GM19239 (cell line): ENCODE measurements around the gene CCNG2.
A peak's percentile ranks its signal among the peaks of the same experiment; 100 is the strongest.

Experiments
- DNase-seq: peaks from one replicate; pipeline ENCODE4 v3.0.0; 2011; ENCODE audit warnings: low spot score; ENCODE audit not compliant: insufficient read length
- FAIRE-seq: peaks from 2 replicates; lab custom pipeline; 2011; peaks lifted over from hg19 to GRCh38; lab: Jason Lieb, UNC

CCNG2 gene

GRCh38 chr4:77174426-77174825, 17.4 kb downstream of the CCNG2 start:
- no peak for FAIRE-seq
- no peak for DNase-seq

- no peak for DNase-seq
- FAIRE-seq: no peak
Observed at GRCh38 chr4:77175201-77175611, 18.2 kb downstream of the CCNG2 start.

- no peak for DNase-seq
- FAIRE-seq: no peak
Observed at GRCh38 chr4:77176640-77177039, 19.6 kb downstream of the CCNG2 start.

- DNase-seq: no peak
Observed at GRCh38 chr4:77177199-77177598, 20.2 kb downstream of the CCNG2 start.

GRCh38 chr4:77178560-77178959, 21.6 kb downstream of the CCNG2 start:
- no peak for DNase-seq

More at GRCh38 chr4:77177199-77177598, 20.2 kb downstream of the CCNG2 start:
- FAIRE-seq: no peak

GRCh38 chr4:77179519-77179918, 22.5 kb downstream of the CCNG2 start:
- FAIRE-seq: no peak
- no peak for DNase-seq

More at GRCh38 chr4:77178560-77178959, 21.6 kb downstream of the CCNG2 start:
- FAIRE-seq: no peak

GRCh38 chr4:77181720-77182119, 24.7 kb downstream of the CCNG2 start:
- FAIRE-seq (no peak), DNase-seq (no peak)

GRCh38 chr4:77183777-77184420, 26.9 kb downstream of the CCNG2 start:
- DNase-seq (no peak), FAIRE-seq (no peak)

- FAIRE-seq: no peak
Observed at GRCh38 chr4:77184974-77185373, 28.0 kb downstream of the CCNG2 start.

GRCh38 chr4:77185686-77186085, 28.7 kb downstream of the CCNG2 start:
- DNase-seq: no peak
- no peak for FAIRE-seq

More at GRCh38 chr4:77184974-77185373, 28.0 kb downstream of the CCNG2 start:
- no peak for DNase-seq

- DNase-seq: no peak
- no peak for FAIRE-seq
Observed at GRCh38 chr4:77187322-77187721, 30.3 kb downstream of the CCNG2 start.

GRCh38 chr4:77188498-77189220, 31.7 kb downstream of the CCNG2 start:
- DNase-seq (no peak), FAIRE-seq (no peak)

- no peak for DNase-seq
- FAIRE-seq: no peak
Observed at GRCh38 chr4:77189412-77189811, 32.4 kb downstream of the CCNG2 start.

GRCh38 chr4:77190053-77190452, 33.0 kb downstream of the CCNG2 start:
- FAIRE-seq: no peak
- DNase-seq: no peak

- DNase-seq (no peak), FAIRE-seq (no peak)
Observed at GRCh38 chr4:77193046-77193445, 36.0 kb downstream of the CCNG2 start.

- DNase-seq (peak; percentile 71), FAIRE-seq (peak; percentile 96)
Observed at GRCh38 chr4:77193511-77194102, 36.6 kb downstream of the CCNG2 start.

GRCh38 chr4:77194366-77194765, 37.4 kb downstream of the CCNG2 start:
- FAIRE-seq (peak; percentile 87), DNase-seq (no peak)

GRCh38 chr4:77194989-77195388, 38.0 kb downstream of the CCNG2 start:
- no peak for FAIRE-seq
- DNase-seq: no peak

GRCh38 chr4:77196866-77197265, 39.9 kb downstream of the CCNG2 start:
- DNase-seq (no peak), FAIRE-seq (peak; percentile 79)

GRCh38 chr4:77197361-77197760, 40.4 kb downstream of the CCNG2 start:
- FAIRE-seq (no peak), DNase-seq (no peak)

GRCh38 chr4:77197831-77198230, 40.8 kb downstream of the CCNG2 start:
- DNase-seq: no peak

More at GRCh38 chr4:77197831-77198230, 40.8 kb downstream of the CCNG2 start:
- no peak for FAIRE-seq
